IMR-90 (cell line): Measurements from ENCODE around the gene TOM1L1. TPM values are rescaled to one million over a fixed set of nuclear protein-coding genes. Genes with fewer than 3 reads are reported as not detected.

Source experiments
- ATAC-seq: fragments of 200-7000 bp; cut with Tn5 transposase; 2 replicates; pipeline ENCODE4 v1.9.1; 2020; ENCODE audit warnings: low read depth, mild to moderate bottlenecking, moderate library complexity
- BruUV-seq: library from RNA; stranded (reverse); fragments of 400-500 nt; replicated peaks from 2 replicates; lab custom pipeline; 2021; lab: Mats Ljungman, UMichigan
- CTCF ChIA-PET: fragments of 300-600 bp; formaldehyde crosslinking; extraction: SDS; loops from one replicate; lab custom pipeline; 2021; ENCODE audit warnings: antibody characterized with exemption; lab: Yijun Ruan, JAX
- POLR2A ChIA-PET: fragments of 300-600 bp; sonication (Branson Sonifier 250); formaldehyde crosslinking; loops from one replicate; lab custom pipeline; 2022; ENCODE audit warnings: antibody characterized with exemption; ENCODE audit not compliant: unreplicated experiment; lab: Charles Lee
- DNase-seq: peaks from one replicate; pipeline ENCODE4 v3.0.0; 2013
- H2AFZ ChIP-seq: replicated peaks from 2 replicates; pipeline ENCODE3; 2013; ENCODE audit warnings: low read length, mild to moderate bottlenecking; ENCODE audit not compliant: poor library complexity
- H2AK5ac ChIP-seq: 2 replicates; pipeline ENCODE4 v1.6.1; 2013; ENCODE audit warnings: low read depth, low read length, inconsistent platforms
- H2AK9ac ChIP-seq: replicated peaks from 2 replicates; pipeline ENCODE3; 2013; ENCODE audit warnings: mild to moderate bottlenecking, low read depth, low read length, moderate library complexity; ENCODE audit not compliant: poor library complexity
- H2BK120ac ChIP-seq: 2 replicates; pipeline ENCODE4 v1.6.1; 2013; ENCODE audit warnings: low read depth, low read length, inconsistent platforms
- H2BK15ac ChIP-seq: 3 replicates; pipeline ENCODE4 v1.6.1; 2013; ENCODE audit warnings: low read depth, low read length, inconsistent platforms
- H2BK20ac ChIP-seq: 2 replicates; pipeline ENCODE4 v1.6.1; 2013; ENCODE audit warnings: low read depth, mild to moderate bottlenecking, inconsistent platforms, low read length, moderate library complexity
- H2BK5ac ChIP-seq: 2 replicates; pipeline ENCODE4 v1.6.1; 2013; ENCODE audit warnings: mild to moderate bottlenecking, low read depth, low read length, inconsistent platforms; ENCODE audit not compliant: poor library complexity, severe bottlenecking
- H3K14ac ChIP-seq: replicated peaks from 2 replicates; pipeline ENCODE4 v1.6.1; 2013; ENCODE audit warnings: low read depth, low read length, inconsistent platforms
- H3K18ac ChIP-seq: 2 replicates; pipeline ENCODE4 v1.6.1; 2013; ENCODE audit warnings: low read depth, low read length, control low read depth
- H3K23ac ChIP-seq: 2 replicates; pipeline ENCODE4 v1.6.1; 2013; ENCODE audit warnings: low read depth, low read length, inconsistent platforms
- H3K27ac ChIP-seq: 2 replicates; pipeline ENCODE4 v1.5.1; 2013; ENCODE audit warnings: mild to moderate bottlenecking, control low read depth, low read length; ENCODE audit not compliant: insufficient read depth
- H3K27me3 ChIP-seq: 2 replicates; pipeline ENCODE4 v1.6.1; 2013; ENCODE audit warnings: low read length; ENCODE audit not compliant: control insufficient read depth, insufficient read depth
- H3K36me3 ChIP-seq: 2 replicates; pipeline ENCODE4 v1.6.1; 2013; ENCODE audit warnings: low read length, mixed read lengths; ENCODE audit not compliant: control insufficient read depth, insufficient read depth
- H3K4ac ChIP-seq: 2 replicates; pipeline ENCODE4 v1.6.1; 2013; ENCODE audit warnings: low read depth, low read length, inconsistent platforms
- H3K4me1 ChIP-seq: 2 replicates; pipeline ENCODE4 v1.6.1; 2013; ENCODE audit warnings: low read length, mixed read lengths; ENCODE audit not compliant: control insufficient read depth, insufficient read depth
- H3K4me2 ChIP-seq: 2 replicates; pipeline ENCODE4 v1.6.1; 2013; ENCODE audit warnings: low read depth, mild to moderate bottlenecking, control low read depth, low read length, moderate library complexity
- H3K4me3 ChIP-seq: 2 replicates; pipeline ENCODE4 v1.5.1; 2013; ENCODE audit warnings: low read depth, mild to moderate bottlenecking, control low read depth, low read length, moderate library complexity; ENCODE audit not compliant: insufficient read depth
- H3K56ac ChIP-seq: 2 replicates; pipeline ENCODE4 v1.6.1; 2013; ENCODE audit warnings: low read length, inconsistent platforms; ENCODE audit not compliant: insufficient read depth; ENCODE audit errors: extremely low read depth
- H3K79me1 ChIP-seq, 2 experiments: 2 replicates each; pipeline ENCODE4 v1.6.1; 2013; ENCODE audit warnings: low read length in 2 of 2, inconsistent platforms in 1 of 2, low read depth in 1 of 2
- H3K9ac ChIP-seq: 2 replicates; pipeline ENCODE4 v1.6.1; 2013; ENCODE audit warnings: low read depth, low read length, control low read depth
- H3K9me1 ChIP-seq: 2 replicates; pipeline ENCODE4 v1.6.1; 2013; ENCODE audit warnings: low read length, inconsistent platforms; ENCODE audit not compliant: insufficient read depth
- H3K9me3 ChIP-seq: 2 replicates; pipeline ENCODE4 v1.6.1; 2013; ENCODE audit warnings: low read length; ENCODE audit not compliant: control insufficient read depth, insufficient read depth
- H4K20me1 ChIP-seq: 2 replicates; pipeline ENCODE4 v1.6.1; 2013; ENCODE audit warnings: low read length, inconsistent platforms; ENCODE audit not compliant: insufficient read depth
- H4K5ac ChIP-seq: 2 replicates; pipeline ENCODE4 v1.6.1; 2013; ENCODE audit warnings: mild to moderate bottlenecking, low read depth, low read length, control low read depth
- H4K8ac ChIP-seq, 2 experiments: 2 replicates each; pipeline ENCODE4 v1.6.1; 2013; ENCODE audit warnings: low read depth in 2 of 2, low read length in 2 of 2, control low read depth in 1 of 2, inconsistent platforms in 1 of 2
- H4K91ac ChIP-seq: 2 replicates; pipeline ENCODE4 v1.6.1; 2013; ENCODE audit warnings: low read depth, low read length, inconsistent platforms; ENCODE audit not compliant: insufficient read depth
- BHLHE40 ChIP-seq: fragments of 150-350 bp; IDR thresholded peaks from 2 replicates; pipeline ENCODE4 v1.6.1; 2016; ENCODE audit warnings: mild to moderate bottlenecking, low read depth, low read length
- CEBPB ChIP-seq: IDR thresholded peaks from 2 replicates; pipeline ENCODE4 v1.6.1; 2012; ENCODE audit warnings: low read depth, low read length, improper control_type of control experiment
- CHD1 ChIP-seq: IDR thresholded peaks from 2 replicates; pipeline ENCODE4 v1.6.1; 2012; ENCODE audit warnings: low read depth, low read length, improper control_type of control experiment
- CTCF ChIP-seq: conservative IDR thresholded peaks from 2 replicates; pipeline ENCODE4 v1.5.1; 2012; ENCODE audit warnings: mild to moderate bottlenecking, low read depth, low read length, improper control_type of control experiment
- ELK1 ChIP-seq: fragments of 150-350 bp; IDR thresholded peaks from 2 replicates; pipeline ENCODE4 v1.6.1; 2016; ENCODE audit warnings: low read depth, mild to moderate bottlenecking, low read length, moderate library complexity, borderline replicate concordance
- FOS ChIP-seq: fragments of 150-350 bp; IDR thresholded peaks from 2 replicates; pipeline ENCODE4 v1.6.1; 2016; ENCODE audit warnings: low read depth, low read length
- MAFK ChIP-seq: IDR thresholded peaks from 2 replicates; pipeline ENCODE4 v1.6.1; 2012; ENCODE audit warnings: low read depth, low read length, improper control_type of control experiment
- MAZ ChIP-seq: IDR thresholded peaks from 2 replicates; pipeline ENCODE4 v1.6.1; 2012; ENCODE audit warnings: low read depth, mild to moderate bottlenecking, low read length, improper control_type of control experiment, moderate library complexity, borderline replicate concordance
- MXI1 ChIP-seq: IDR thresholded peaks from 2 replicates; pipeline ENCODE4 v1.6.1; 2012; ENCODE audit warnings: low read depth, mild to moderate bottlenecking, low read length, moderate library complexity, borderline replicate concordance
- NFE2L2 ChIP-seq: fragments of 150-350 bp; IDR thresholded peaks from 2 replicates; pipeline ENCODE4 v1.6.1; 2016; ENCODE audit warnings: low read depth, mild to moderate bottlenecking, low read length
- POLR2A ChIP-seq: IDR thresholded peaks from 2 replicates; pipeline ENCODE4 v1.6.1; 2012; ENCODE audit warnings: mild to moderate bottlenecking, low read depth, low read length
- RAD21 ChIP-seq: IDR thresholded peaks from 2 replicates; pipeline ENCODE4 v1.6.1; 2012; ENCODE audit warnings: low read length, improper control_type of control experiment
- RCOR1 ChIP-seq: IDR thresholded peaks from 2 replicates; pipeline ENCODE4 v1.6.1; 2012; ENCODE audit warnings: mild to moderate bottlenecking, low read length, improper control_type of control experiment; ENCODE audit not compliant: insufficient replicate concordance
- RFX5 ChIP-seq: IDR thresholded peaks from 2 replicates; pipeline ENCODE4 v1.8.0; 2012; ENCODE audit warnings: low read depth, mild to moderate bottlenecking, low read length, moderate library complexity
- SMC3 ChIP-seq: fragments of 150-350 bp; IDR thresholded peaks from 2 replicates; pipeline ENCODE4 v1.6.1; 2016; ENCODE audit warnings: low read depth, mild to moderate bottlenecking, antibody characterized with exemption, low read length, moderate library complexity
- USF2 ChIP-seq: fragments of 150-350 bp; IDR thresholded peaks from 2 replicates; pipeline ENCODE4 v1.6.1; 2017; ENCODE audit warnings: mild to moderate bottlenecking, antibody characterized with exemption, low read length, low read depth
- WGBS, 2 experiments: methylation state at CpG; one replicate each; pipeline versions ENCODE4 v1.1.5 to v1.1.7; 2013; ENCODE audit warnings: missing lambda C conversion rate in 2 of 2; ENCODE audit not compliant: insufficient read length in 1 of 2; ENCODE audit errors: extremely low coverage in 2 of 2; 5-methylcytosine and 5-hydroxymethylcytosine counted together
- dilution Hi-C: fragments of 300-500 bp; cut with HindIII; formaldehyde crosslinking; loops from one replicate; pipeline ENCODE4 v1.14.3; 2018; ENCODE audit warnings: low sequenced_read_pairs; ENCODE audit not compliant: unreplicated experiment
- in situ Hi-C: fragments of 300-500 bp; cut with MboI; formaldehyde crosslinking; loops from 3 replicates; pipeline ENCODE4 v1.14.3; 2019; ENCODE audit warnings: low sequenced_read_pairs, inconsistent platforms, mixed read lengths
- intact Hi-C: fragments of 100-400 bp; cut with micrococcal nuclease; formaldehyde crosslinking; loops from 2 replicates; pipeline ENCODE4 v1.10.0; 2022
- polyA plus RNA-seq, 3 experiments: library from polyadenylated mRNA; depleted of rRNA; stranded (reverse); fragments of >200 nt; gene quantifications; 2 replicates each; pipeline ENCODE4 v1.2.3, GENCODE V29; 2012; ENCODE audit warnings: low replicate concordance in 1 of 3
- total RNA-seq: library from RNA; depleted of rRNA; stranded (reverse); fragments of >200 nt; gene quantifications from 2 replicates; pipeline ENCODE4 v1.2.3, GENCODE V29; 2012

TOM1L1 gene
- total and polyA plus RNA-seq, 2 of the 4 experiments (the other 2 are of a cell fraction): 13.0 to 20.1 TPM

GRCh38 chr17:54948380-54948779, 47.7 kb downstream of the TOM1L1 start:
- H3K4me3 ChIP-seq: no peak overlapping the region
- H2BK5ac ChIP-seq: no peak overlapping the region
- DNase-seq (peak; percentile 98), ATAC-seq (peak; percentile 98)
- peaks cover 5% of the 10 kb centered on the region; the same call in 1 of the 2 replicates for H3K9me1 ChIP-seq
- POLR2A ChIA-PET: no interaction called here
- no peak overlapping the region for H3K27ac ChIP-seq
- H2BK20ac ChIP-seq: no peak overlapping the region
- H2BK120ac ChIP-seq: no peak overlapping the region
- no peak overlapping the region for H3K9ac ChIP-seq
- dilution Hi-C loops (no loop called here), in situ Hi-C loops (no loop called here), intact Hi-C loops (loop anchor here (1.0 kb wide), 1 partner anchor 20 kb away; the partner anchor contains the start of genes COX11 and STXBP4)
- no TSS peak for BruUV-seq
- TF ChIP-seq MAZ (peak; percentile 45; the same call in 1 of the 2 replicates), MAFK (peak; percentile 12; the same call in 1 of the 2 replicates), FOS (peak; percentile 74), POLR2A (no peak), CTCF (no peak), USF2 (no peak), RFX5 (no peak), NFE2L2 (0 out of 2 replicates have a peak, but pooled peaks have one; percentile 6), CEBPB (no peak), RAD21 (no peak), CHD1 (no peak), RCOR1 (peak; percentile 84), SMC3 (no peak), ELK1 (no peak), BHLHE40 (peak; percentile 87), MXI1 (no peak)
- no peak overlapping the region for H3K14ac ChIP-seq
- no peak overlapping the region for H3K56ac ChIP-seq
- no peaks in the 10 kb centered on the region for H3K9me3 ChIP-seq
- H4K5ac ChIP-seq: no peak overlapping the region
- no peak overlapping the region for H2BK15ac ChIP-seq
- H3K36me3 ChIP-seq: peaks cover 6% of the 10 kb centered on the region
- no peak overlapping the region for H2AK5ac ChIP-seq
- H3K4me2 ChIP-seq: no peak overlapping the region
- H4K8ac ChIP-seq: no peak overlapping the region
- no peak overlapping the region for H3K18ac ChIP-seq
- H3K4ac ChIP-seq: no peak overlapping the region
- CTCF ChIA-PET: no interaction called here
- 90% methylated on average over 2 of the region's 5 CpGs; no CpG with 5 or more reads in 1 of the 2 experiments for WGBS, 2 experiments
- no peaks in the 10 kb centered on the region for H3K79me1 ChIP-seq
- peaks cover 4% of the 10 kb centered on the region; the same call in 1 of the 2 replicates for H3K27me3 ChIP-seq
- H2AFZ ChIP-seq: no peak overlapping the region
- H3K23ac ChIP-seq: no peak overlapping the region
- peaks cover 8% of the 10 kb centered on the region for H3K4me1 ChIP-seq
- no peak overlapping the region for H4K91ac ChIP-seq
- no peak overlapping the region for H2AK9ac ChIP-seq
- peaks cover 4% of the 10 kb centered on the region; the same call in 1 of the 2 replicates for H4K20me1 ChIP-seq
